Muscle of leg (tissue), 11 donors: Measurements from ENCODE around the gene NCAM2. TPM values are rescaled to one million over a fixed set of nuclear protein-coding genes. Genes with fewer than 3 reads are reported as not detected.

Source experiments
- DNase-seq: peaks from one replicate; pipeline ENCODE4 v3.0.0; 2013
- H3K27ac ChIP-seq: one replicate; pipeline ENCODE4 v1.5.1; 2013; ENCODE audit warnings: mild to moderate bottlenecking, low read length, control low read depth
- H3K27me3 ChIP-seq: one replicate; pipeline ENCODE4 v1.6.1; 2013; ENCODE audit warnings: low read length; ENCODE audit not compliant: control insufficient read depth, insufficient read depth
- H3K36me3 ChIP-seq: one replicate; pipeline ENCODE4 v1.6.1; 2013; ENCODE audit warnings: low read length; ENCODE audit not compliant: control insufficient read depth, insufficient read depth
- H3K4me1 ChIP-seq: one replicate; pipeline ENCODE4 v1.6.1; 2013; ENCODE audit warnings: low read length; ENCODE audit not compliant: control insufficient read depth, insufficient read depth
- H3K4me3 ChIP-seq: one replicate; pipeline ENCODE4 v1.5.1; 2013; ENCODE audit warnings: low read length, control low read depth
- H3K9me3 ChIP-seq: replicated peaks from 2 replicates; pipeline ENCODE4 v1.6.1; 2013; ENCODE audit warnings: low read depth, low read length; ENCODE audit not compliant: control insufficient read depth
- WGBS: methylation state at CpG from one replicate; pipeline ENCODE4 v1.1.5; 2013; ENCODE audit warnings: missing lambda C conversion rate; ENCODE audit not compliant: insufficient coverage; 5-methylcytosine and 5-hydroxymethylcytosine counted together
- polyA plus RNA-seq, 8 donors: library from polyadenylated mRNA; unstranded; fragments of 120-200 nt; gene quantifications; one replicate each; pipeline versions ENCODE4 v1.2.1 to v1.2.3, GENCODE V29; 2013; ENCODE audit warnings: inconsistent platforms in 1 of 8, low replicate concordance in 1 of 8; ENCODE audit not compliant: insufficient read length in 8 of 8, insufficient read depth in 1 of 8
- total RNA-seq: library from RNA; stranded (reverse); fragments of 120-200 nt; gene quantifications from one replicate; pipeline ENCODE4 v1.2.4, GENCODE V29; 2013

NCAM2 gene
- total and polyA plus RNA-seq, 9 donors: 3.5 to 9.3 (median 4.7) TPM

DNA sequence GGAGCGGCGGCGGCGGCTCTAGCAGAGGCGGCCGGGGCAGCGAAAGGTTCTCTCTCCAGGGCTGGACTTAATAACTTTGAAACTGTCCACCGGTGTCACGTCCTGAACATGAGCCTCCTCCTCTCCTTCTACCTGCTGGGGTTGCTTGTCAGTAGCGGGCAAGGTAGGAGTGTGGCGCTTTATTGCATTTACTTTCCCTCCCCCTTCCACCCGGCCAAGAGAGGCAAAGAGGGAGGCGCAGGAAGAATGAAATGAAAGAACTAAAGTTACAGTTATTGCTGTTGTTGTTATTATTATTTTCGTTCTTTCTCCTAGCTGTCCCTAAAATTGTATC, 214 bp downstream of the NCAM2 start:
- peak overlapping the region; percentile 55 for H3K27ac ChIP-seq
- H3K27me3 ChIP-seq: peaks cover 13% of the 10 kb centered on the region
- no peak for DNase-seq
- H3K4me3 ChIP-seq: peak overlapping the region; percentile 64
- WGBS: 0% methylated on average over 4 of the region's 14 CpGs
- peaks cover 11% of the 10 kb centered on the region for H3K4me1 ChIP-seq
- H3K9me3 ChIP-seq: no peaks in the 10 kb centered on the region
- H3K36me3 ChIP-seq: no peaks in the 10 kb centered on the region

DNA sequence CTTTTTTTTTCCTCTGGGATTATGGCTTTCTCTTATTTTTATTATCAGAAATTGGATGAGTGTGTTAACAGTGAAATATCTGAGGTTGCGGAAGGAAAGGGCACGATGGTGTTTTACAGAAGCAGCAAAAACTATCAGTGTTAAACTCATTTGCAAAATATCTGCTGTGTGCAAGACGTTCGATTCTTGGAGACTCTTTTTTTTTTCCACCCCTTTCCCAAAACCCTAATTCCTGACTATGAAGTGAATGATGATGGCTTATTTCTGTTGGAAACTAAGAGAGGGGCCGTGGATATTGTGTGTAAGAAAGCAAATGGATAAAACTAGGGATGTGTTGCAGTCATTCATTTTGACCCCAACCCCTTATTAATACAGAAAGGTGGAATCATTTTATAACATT, 677 bp downstream of the NCAM2 start:
- no peaks in the 10 kb centered on the region for H3K9me3 ChIP-seq
- H3K27me3 ChIP-seq: peaks cover 13% of the 10 kb centered on the region
- peaks cover 11% of the 10 kb centered on the region for H3K4me1 ChIP-seq
- H3K36me3 ChIP-seq: no peaks in the 10 kb centered on the region
- DNase-seq: peak; percentile 21
- H3K27ac ChIP-seq: peak overlapping the region; percentile 55
- H3K4me3 ChIP-seq: peak overlapping the region; percentile 64
- WGBS: no CpG with 5 or more reads among the region's 5 CpGs

DNA sequence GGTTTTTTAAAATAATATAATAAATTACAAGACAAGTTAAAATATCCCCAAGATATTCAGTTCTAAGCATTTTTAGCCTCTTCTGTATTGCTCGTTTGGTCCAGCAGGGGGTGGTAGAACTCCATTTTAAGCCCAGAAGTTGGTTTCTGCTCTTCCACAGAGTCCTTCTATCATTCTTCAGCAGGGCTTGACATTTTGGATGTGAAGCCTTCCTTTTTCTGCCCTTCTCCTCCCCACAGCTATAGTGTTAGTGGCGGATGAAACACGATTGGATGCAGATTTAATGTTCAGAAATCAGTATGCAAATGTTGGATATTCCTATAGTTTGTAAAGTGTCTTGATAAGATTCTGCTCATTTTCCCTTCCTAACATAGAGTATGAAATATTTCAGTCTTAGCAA, 1.4 kb downstream of the NCAM2 start:
- DNase-seq: peak; percentile 71
- no peaks in the 10 kb centered on the region for H3K9me3 ChIP-seq
- H3K4me1 ChIP-seq: peaks cover 11% of the 10 kb centered on the region
- no peak overlapping the region for H3K27ac ChIP-seq
- no peak overlapping the region for H3K4me3 ChIP-seq
- peaks cover 13% of the 10 kb centered on the region for H3K27me3 ChIP-seq
- H3K36me3 ChIP-seq: no peaks in the 10 kb centered on the region
- WGBS: 0% methylated on average over 1 of the region's 3 CpGs

DNA sequence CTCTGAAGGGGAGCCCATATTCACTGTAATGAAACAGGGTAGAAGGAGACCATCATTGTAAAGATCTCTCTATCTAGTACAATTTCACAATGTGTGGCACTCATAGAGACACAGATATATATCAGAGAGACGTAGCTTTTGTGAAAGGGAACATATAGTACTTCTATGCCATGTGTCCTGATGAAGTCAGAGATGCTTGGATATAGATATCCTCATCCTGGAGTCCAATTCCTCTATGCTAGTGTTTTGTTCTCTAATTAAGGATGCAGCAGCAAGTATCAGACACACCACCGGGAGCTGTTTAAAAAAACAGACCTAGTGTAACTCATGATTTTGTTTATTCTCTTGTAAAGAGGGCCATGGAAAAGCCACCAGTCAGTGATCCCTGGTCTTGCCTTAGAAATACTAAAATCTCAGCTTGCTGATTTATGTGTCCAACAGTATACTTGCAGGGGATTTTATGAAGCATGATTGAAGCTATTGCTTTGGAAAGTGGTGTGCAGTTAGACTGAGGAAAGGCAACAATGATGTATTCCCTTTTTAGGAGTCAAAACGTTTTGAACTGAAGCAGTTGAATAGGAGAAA, 2.5 kb downstream of the NCAM2 start:
- no CpG with 5 or more reads among the region's 3 CpGs for WGBS
- Histone ChIP-seq H3K27ac (no peak overlapping the region), H3K36me3 (no peaks in the 10 kb centered on the region), H3K27me3 (peaks cover 13% of the 10 kb centered on the region), H3K9me3 (no peaks in the 10 kb centered on the region), H3K4me1 (peaks cover 11% of the 10 kb centered on the region), H3K4me3 (no peak overlapping the region)
- no peak for DNase-seq

DNA sequence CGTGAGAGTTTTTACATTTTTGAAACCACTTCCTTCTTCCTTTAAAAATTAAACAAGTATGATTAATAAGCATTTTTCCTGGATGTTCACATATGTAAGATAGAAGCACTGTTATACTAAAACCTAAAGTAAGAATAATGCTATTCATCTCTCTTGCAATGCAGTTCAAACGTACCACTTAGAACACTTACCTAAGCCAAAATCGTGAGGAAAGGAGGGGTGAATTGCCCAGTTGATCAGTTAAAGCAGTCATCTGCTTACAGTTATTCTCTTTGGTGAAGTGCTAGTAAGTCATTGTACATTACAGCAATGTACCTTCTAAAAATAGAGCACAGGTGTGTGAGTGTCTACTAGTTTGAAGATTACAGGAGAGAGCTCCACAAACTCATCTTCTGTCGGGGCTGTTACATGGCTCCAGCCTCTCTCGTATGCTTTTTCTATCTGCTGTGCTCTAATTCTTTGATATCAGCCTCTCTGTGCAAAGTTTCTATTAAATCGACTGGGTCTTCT, 3.4 kb downstream of the NCAM2 start:
- H3K4me1 ChIP-seq: peaks cover 11% of the 10 kb centered on the region
- H3K4me3 ChIP-seq: no peak overlapping the region
- no peak overlapping the region for H3K27ac ChIP-seq
- H3K9me3 ChIP-seq: no peaks in the 10 kb centered on the region
- H3K27me3 ChIP-seq: peaks cover 13% of the 10 kb centered on the region
- H3K36me3 ChIP-seq: no peaks in the 10 kb centered on the region
- no peak for DNase-seq
- no CpG with 5 or more reads among the region's 6 CpGs for WGBS

DNA sequence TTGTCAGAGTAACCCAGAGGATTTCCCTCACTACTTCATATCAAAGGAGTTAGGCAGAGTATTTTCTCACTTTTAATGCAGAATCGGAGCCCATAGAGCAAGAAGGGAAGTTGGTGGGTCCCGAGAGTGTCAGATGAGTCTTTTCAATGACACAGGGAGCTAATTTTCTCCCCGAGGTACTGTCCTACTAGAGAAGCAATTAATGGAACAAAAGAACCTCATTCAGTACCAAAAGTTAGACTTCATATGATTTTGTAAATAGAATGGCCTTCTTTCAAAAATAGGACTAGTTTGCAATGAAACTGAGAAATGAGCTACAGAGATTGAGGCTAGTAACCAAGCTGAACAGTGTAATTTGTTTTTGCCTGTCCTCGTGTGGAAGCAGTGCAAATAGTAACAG, 3.9 kb downstream of the NCAM2 start:
- H3K4me3 ChIP-seq: no peak overlapping the region
- no peak overlapping the region for H3K27ac ChIP-seq
- WGBS: 70% methylated on average over 2 of the region's 4 CpGs

DNA sequence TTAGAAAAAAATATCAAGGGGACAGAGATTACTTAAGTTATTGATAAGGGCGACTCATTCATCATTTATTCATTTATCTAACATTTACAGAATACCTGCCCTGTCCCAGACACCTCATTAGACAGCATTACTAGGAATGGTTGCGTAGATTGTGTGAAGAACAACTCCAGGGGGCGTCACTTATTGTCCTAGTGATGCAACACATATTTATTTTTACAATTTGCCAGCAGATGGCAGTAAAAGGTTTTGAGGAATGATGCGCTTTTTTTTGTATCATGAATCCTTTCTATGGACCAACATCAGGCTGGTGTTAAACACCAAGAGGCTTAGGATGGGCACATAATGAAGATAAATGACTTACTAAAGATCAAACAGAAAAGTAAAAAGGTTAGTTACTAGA, 5.5 kb downstream of the NCAM2 start:
- no peak overlapping the region for H3K4me3 ChIP-seq
- H3K27ac ChIP-seq: no peak overlapping the region
- no peaks in the 10 kb centered on the region for H3K4me1 ChIP-seq
- no peaks in the 10 kb centered on the region for H3K9me3 ChIP-seq
- no peak for DNase-seq
- no CpG with 5 or more reads among the region's 4 CpGs for WGBS
- H3K36me3 ChIP-seq: no peaks in the 10 kb centered on the region
- H3K27me3 ChIP-seq: no peaks in the 10 kb centered on the region

More for the DNA sequence above, 3.9 kb downstream of the NCAM2 start:
- Histone ChIP-seq H3K36me3 (no peaks in the 10 kb centered on the region), H3K9me3 (no peaks in the 10 kb centered on the region), H3K27me3 (peaks cover 8% of the 10 kb centered on the region), H3K4me1 (peaks cover 9% of the 10 kb centered on the region)
- no peak for DNase-seq

DNA sequence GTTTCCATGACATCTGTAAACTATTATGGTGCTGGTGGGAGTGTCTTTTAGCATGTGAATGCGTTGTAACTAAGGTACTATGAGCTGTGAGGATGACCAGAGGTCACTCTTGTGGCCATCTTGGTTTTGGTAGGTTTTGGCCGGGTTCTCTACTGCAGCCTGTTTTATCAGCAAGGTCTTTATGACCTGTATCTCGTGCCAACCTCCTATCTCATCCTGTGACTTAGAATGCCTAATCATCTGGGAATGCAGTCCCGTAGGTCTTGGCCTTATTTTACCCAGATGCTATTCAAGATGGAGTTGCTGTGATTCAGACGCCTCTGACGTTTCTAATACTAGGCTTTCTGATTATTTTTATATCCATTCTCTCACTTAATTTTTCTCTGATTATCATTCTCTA, 9.4 kb downstream of the NCAM2 start:
- WGBS: 79% methylated on average over 4 of the region's 6 CpGs
- H3K27ac ChIP-seq: no peak overlapping the region
- H3K4me1 ChIP-seq: no peaks in the 10 kb centered on the region
- H3K27me3 ChIP-seq: no peaks in the 10 kb centered on the region
- H3K9me3 ChIP-seq: no peaks in the 10 kb centered on the region
- no peak for DNase-seq
- no peak overlapping the region for H3K4me3 ChIP-seq
- H3K36me3 ChIP-seq: no peaks in the 10 kb centered on the region

DNA sequence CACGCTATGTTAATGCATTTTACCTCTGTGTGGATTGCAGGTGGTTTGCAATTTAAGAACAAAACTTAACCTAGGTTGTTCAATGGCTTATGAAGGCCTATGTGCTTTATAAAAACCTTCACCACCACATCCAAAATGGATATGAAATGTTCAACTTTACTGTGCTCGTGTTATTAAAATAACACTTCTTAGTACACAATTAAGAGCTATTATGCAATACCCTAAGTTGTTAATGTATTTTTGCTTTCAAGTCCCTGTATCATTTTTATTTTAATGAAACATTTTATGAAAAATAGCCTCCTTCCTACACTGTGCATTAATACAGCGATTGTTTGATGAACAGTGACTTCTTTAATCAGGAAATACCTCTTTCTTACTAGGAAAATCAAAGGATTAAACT, 12.0 kb downstream of the NCAM2 start:
- Histone ChIP-seq H3K27ac (no peak overlapping the region), H3K9me3 (no peaks in the 10 kb centered on the region), H3K4me3 (no peak overlapping the region), H3K4me1 (no peaks in the 10 kb centered on the region), H3K27me3 (no peaks in the 10 kb centered on the region), H3K36me3 (no peaks in the 10 kb centered on the region)
- WGBS: no CpG with 5 or more reads among the region's 3 CpGs
- DNase-seq: no peak

DNA sequence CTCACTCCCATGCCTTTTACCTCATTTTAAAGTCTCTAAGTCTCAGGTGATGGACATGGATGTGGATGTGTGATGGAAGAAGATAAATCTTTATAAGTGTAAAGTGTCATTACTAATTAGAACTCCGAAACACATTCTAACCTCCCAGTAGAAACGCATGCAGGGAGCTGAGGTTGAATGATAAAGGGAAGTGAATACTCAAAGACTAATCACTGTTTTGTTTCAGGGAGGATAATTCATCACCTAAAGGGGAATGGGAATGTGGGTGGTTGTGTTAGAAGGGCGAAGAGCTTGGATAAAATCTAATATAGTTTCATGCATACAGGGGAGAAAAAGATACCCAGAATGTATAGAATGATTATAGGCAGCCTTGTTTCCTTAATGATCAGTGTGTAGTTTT, 12.5 kb downstream of the NCAM2 start:
- Histone ChIP-seq H3K4me3 (no peak overlapping the region), H3K36me3 (no peaks in the 10 kb centered on the region)
- no peak for DNase-seq

DNA sequence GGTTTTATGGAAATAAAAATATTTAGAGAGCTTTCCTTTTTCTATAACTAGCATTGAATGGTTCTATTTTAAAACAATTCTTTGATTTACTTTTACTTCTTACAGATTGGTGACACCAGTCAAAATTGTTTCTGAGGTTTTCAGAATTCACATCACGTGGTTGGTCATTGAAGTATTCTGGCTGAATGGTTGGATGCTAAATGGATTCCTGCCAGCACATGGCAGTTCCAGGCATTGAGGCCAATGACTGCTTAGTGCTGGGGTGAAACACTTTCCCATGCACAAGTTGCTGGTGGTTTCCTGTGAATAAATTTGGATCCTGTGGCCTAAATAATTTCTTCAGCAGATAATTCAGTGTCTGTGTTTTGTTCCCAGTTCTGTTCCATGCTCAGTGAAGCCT, 20.6 kb downstream of the NCAM2 start:
- DNase-seq: no peak
- Histone ChIP-seq H3K4me3 (no peak overlapping the region), H3K36me3 (no peaks in the 10 kb centered on the region), H3K27me3 (no peaks in the 10 kb centered on the region), H3K9me3 (no peaks in the 10 kb centered on the region), H3K27ac (no peak overlapping the region), H3K4me1 (no peaks in the 10 kb centered on the region)
- WGBS: 11% methylated on average over 1 of the region's 1 CpG

More for the DNA sequence above, 12.5 kb downstream of the NCAM2 start:
- no CpG with 5 or more reads among the region's 3 CpGs for WGBS
- no peaks in the 10 kb centered on the region for H3K9me3 ChIP-seq
- no peak overlapping the region for H3K27ac ChIP-seq
- no peaks in the 10 kb centered on the region for H3K27me3 ChIP-seq
- no peaks in the 10 kb centered on the region for H3K4me1 ChIP-seq
